ENCODE data around the gene BCL2.

Gene BCL2

DNA sequence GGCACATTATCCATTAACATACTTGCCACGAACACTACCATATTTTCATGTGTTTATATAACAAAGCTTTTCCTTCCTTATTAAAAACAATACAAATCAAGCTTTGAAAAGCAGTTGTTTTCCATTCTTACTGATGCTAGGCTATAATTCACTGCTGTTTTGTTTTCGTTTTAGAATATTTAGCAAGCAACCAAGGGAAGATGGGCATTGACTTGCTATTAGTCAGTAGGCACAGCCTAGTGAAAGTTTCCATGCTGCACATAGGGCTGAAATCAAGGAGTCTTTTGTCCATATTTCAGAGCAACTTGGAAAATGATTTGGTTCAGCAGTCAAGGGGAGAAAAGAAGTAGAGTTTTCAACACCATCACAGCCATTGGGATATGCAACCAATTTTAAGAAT lies 31.3 kb downstream of the BCL2 start:
- H3K27ac ChIP-seq, result no peak overlapping the region
- ChIA-PET POLR2A (ENCODE audit: low non-redundant PET) (no interaction called here), CTCF (no interaction called here)
- no peak for DNase-seq (ENCODE audit: low spot score)
- TF ChIP-seq, protein P1, sequence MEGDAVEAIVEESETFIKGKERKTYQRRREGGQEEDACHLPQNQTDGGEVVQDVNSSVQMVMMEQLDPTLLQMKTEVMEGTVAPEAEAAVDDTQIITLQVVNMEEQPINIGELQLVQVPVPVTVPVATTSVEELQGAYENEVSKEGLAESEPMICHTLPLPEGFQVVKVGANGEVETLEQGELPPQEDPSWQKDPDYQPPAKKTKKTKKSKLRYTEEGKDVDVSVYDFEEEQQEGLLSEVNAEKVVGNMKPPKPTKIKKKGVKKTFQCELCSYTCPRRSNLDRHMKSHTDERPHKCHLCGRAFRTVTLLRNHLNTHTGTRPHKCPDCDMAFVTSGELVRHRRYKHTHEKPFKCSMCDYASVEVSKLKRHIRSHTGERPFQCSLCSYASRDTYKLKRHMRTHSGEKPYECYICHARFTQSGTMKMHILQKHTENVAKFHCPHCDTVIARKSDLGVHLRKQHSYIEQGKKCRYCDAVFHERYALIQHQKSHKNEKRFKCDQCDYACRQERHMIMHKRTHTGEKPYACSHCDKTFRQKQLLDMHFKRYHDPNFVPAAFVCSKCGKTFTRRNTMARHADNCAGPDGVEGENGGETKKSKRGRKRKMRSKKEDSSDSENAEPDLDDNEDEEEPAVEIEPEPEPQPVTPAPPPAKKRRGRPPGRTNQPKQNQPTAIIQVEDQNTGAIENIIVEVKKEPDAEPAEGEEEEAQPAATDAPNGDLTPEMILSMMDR (conservative IDR thresholded peaks at IDR 0.05; ENCODE audit: low read depth), result no peak

DNA sequence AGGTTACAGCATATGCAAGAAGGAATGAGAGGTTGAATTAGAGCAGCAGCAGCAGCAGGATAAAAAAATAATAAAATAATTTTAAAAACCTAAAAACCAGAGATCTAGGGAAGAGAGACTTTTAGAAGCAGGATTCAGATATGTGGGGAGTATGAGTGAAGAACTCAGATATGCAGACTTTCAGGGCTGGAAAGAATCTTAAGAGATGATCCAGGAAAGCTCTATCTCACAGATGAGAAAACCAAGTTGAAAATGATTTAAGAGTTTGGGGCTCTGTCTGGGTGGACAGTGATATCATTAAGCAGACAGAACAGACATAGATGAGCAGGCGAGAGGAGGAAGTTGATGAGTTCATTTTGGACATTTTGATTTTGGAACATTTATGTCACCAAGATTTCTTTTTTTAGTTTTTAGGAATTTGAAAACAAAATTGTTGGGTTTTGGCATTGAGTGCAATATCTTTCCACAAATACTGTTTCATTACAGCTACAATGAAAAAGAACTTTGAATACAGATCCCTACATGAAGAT lies 31.8 kb downstream of the BCL2 start:
- H3K27ac ChIP-seq, result no peak overlapping the region
- DNase-seq (ENCODE audit: low spot score), result no peak
- TF ChIP-seq, protein P1 (conservative IDR thresholded peaks at IDR 0.05; ENCODE audit: low read depth), result no peak
- POLR2A ChIA-PET (ENCODE audit: low non-redundant PET), result no interaction called here
- CTCF ChIA-PET, result no interaction called here

DNA sequence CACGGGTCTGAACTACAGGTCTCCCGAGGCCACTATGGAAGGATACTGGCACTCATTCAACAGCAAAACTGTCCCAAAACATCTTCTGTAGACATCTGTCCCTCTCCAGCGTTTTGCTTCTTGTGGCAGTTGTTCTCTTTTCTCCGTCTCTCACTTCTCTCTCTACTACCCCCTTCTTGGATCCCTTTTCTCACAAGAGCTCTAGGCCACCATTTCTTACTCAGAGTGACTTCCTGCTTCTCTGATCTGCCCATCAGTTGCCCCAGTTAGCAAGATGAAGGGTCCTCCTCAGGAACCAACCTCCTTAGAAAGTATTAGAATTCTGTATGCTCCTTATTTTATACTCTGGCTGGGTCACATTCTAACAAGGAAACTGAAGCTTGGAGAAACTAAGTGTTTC lies 32.6 kb downstream of the BCL2 start:
- no peak for DNase-seq (ENCODE audit: low spot score)
- no peak overlapping the region for H3K27ac ChIP-seq
- POLR2A ChIA-PET (ENCODE audit: low non-redundant PET), result no interaction called here
- TF ChIP-seq, protein P1 (conservative IDR thresholded peaks at IDR 0.05; ENCODE audit: low read depth), result no peak
- CTCF ChIA-PET, result no interaction called here

DNA sequence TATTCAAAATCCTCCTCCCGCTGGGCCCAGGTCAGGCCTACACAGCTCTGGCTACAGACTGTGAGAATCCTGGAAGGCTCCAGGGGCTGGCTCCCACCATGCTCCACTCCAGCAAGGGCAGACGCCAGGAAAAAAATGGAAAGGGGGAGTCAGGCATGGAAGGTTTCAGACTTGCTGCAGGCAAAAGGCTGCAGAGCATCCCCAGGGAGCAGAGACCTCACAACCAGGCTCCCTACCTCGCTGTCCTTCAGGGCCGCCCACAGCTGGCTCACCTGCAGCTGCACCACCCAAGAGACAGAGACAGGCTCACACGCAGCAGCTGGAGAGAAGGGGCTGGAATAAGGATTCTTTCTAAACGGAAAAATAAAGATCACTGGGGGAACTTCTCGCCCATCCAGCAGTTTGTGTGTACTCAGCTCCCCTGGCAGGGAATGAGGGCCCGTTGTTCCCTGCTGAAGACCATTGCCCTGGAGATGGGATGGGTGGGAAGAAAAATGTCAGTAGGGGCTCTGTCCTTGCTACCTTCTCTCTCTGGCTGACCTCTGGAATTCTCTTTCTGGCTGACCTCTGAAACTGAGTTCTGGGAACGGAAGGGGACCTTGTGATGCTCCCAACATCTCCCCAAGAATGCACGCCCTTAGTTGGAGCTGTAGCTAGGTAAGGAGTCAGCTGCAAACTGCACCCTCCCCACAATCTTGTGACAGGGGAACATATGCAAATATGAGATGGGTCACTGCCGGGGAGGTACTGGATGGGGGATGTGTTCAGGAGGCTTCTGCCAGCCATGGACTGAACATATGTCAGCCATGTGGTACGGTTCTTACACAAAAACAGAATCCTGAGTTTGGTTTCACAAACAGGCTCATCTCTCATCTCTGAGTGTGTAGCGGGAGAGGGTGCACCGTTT lies 34.5 kb downstream of the BCL2 start:
- TF ChIP-seq, protein P1 (conservative IDR thresholded peaks at IDR 0.05; ENCODE audit: low read depth), result no peak
- no peak overlapping the region for H3K27ac ChIP-seq
- ChIA-PET CTCF (no interaction called here), POLR2A (ENCODE audit: low non-redundant PET) (no interaction called here)
- DNase-seq (ENCODE audit: low spot score), result no peak

DNA sequence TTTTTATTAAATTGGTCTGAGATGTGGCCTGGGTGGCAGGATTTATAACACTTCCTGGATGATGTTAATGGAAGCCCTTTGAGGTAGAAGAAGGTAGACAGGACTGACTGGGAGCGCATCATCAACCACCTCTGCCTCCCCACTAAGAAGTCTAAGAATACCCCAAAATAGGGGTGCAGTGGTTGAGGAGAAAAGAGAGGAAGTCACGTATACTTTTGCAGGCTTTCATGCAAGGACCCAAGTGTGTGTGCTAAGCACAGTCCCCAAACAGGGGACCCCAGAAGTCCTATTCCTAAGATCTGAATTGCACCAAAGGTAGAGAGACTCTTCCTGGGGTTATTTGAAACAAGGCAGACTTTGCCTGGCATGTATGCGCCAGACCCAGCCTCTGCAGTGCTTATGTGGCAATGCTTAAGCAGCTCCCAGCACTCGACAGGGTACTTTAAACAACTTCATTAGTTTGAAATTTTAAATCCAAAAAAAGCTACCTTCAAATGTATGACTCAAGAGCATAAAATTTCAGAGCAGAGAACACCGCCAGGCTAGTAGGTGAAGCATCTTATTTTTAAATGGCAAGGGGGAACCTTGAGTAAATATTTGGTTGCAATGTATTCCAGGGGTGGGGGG lies 35.3 kb downstream of the BCL2 start:
- TF ChIP-seq, protein P1 (conservative IDR thresholded peaks at IDR 0.05; ENCODE audit: low read depth), result no peak
- H3K27ac ChIP-seq, result no peak overlapping the region
- DNase-seq (ENCODE audit: low spot score), result no peak
- CTCF ChIA-PET, result no interaction called here
- POLR2A ChIA-PET (ENCODE audit: low non-redundant PET), result no interaction called here

DNA sequence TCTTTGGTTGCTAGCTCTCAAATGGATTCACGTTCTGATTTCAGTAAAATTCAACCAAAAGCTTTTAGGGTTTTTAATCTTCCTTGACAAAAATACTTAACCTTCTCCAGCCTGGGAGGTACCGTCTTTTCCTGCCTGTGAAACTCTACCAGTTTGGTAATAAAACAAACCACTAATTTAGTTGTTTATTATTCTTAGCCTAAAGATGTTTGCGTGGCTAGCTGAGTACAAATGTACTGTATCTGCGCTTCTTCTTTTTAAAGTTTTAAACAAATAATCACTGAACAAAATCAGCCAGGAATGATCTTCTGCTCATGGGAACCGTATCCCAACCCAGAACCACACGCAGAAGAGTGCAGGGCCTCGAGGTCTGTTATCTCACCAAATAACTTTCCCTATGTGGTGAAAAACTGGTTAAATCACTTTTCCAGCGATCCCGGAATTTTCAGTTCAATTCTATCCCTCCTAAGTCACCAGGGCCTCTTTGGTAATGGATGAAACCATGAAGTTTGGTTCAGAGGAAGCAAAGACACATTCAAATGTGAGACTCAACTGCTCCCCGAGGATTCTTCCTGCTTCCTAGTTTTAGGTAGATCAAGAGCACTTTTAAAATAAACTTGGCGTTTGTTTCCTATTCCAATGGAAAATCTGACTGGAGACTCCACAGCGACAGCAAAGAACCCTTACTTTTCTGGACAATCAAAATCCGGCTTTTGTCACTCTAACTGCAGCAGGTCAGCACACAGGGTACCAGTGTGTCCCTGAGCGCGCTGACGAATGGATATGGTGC lies 36.1 kb downstream of the BCL2 start:
- no peak for DNase-seq (ENCODE audit: low spot score)
- ChIA-PET POLR2A (ENCODE audit: low non-redundant PET) (no interaction called here), CTCF (no interaction called here)
- TF ChIP-seq, protein P1 (conservative IDR thresholded peaks at IDR 0.05; ENCODE audit: low read depth), result no peak
- H3K27ac ChIP-seq, result no peak overlapping the region

Measured in RWPE1 (cell line).